Measurements from ENCODE around the gene SESN1. TPM values are rescaled to one million over a fixed set of nuclear protein-coding genes. Genes with fewer than 3 reads are reported as not detected.

SESN1 gene
- total RNA-seq, 1 experiment from 2014 or later, result 17.5 TPM

DNA sequence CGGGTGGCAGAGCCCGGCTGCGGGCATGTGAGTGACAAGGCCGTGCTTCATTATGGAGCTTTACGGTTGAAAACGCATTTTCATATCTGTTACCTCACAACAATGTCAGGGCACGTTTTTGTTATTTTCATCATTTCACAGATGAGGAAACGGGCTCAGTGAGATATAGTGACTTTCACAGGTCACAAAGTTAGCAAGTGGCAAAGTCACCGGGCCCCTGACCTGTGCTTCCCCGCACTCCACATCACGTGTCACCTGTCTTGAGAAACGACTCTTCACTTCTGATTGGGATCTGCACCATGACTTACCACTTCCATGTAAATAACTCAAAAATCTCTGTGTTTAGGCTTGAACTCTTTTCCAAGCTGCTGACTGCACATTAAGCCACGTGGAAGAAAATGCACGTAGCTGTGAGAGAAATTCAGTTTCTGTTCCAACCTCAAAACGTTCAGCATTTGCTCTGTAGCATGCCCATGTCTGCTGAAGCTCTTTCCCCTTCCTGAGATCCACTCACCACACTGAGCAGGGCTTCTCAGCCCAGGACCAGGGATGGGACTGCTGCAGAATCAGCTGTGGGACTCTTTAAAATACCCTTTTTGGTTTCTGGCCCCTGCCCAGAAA, 139.2 kb downstream of the SESN1 start:
- Histone ChIP-seq H3K27me3 (ENCODE audit: insufficient read depth, low read length) (no peaks in the 10 kb centered on the region), H2BK15ac (ENCODE audit: low read depth, low read length) (no peak overlapping the region), H3K56ac (ENCODE audit: insufficient read length, low read depth, low read length) (no peak overlapping the region), H4K91ac (ENCODE audit: insufficient read length, low read depth, low read length) (no peak overlapping the region), H2BK20ac (ENCODE audit: low read depth, low read length, poor library complexity, severe bottlenecking) (no peak overlapping the region), H3K23ac (ENCODE audit: insufficient read length, low read depth, low read length) (no peak overlapping the region), H3T11ph (ENCODE audit: low read length) (no peak overlapping the region), H4K8ac (replicated peaks; ENCODE audit: insufficient read length, low read depth, low read length) (no peak overlapping the region), H4K5ac (ENCODE audit: insufficient read length, low read depth, low read length) (no peak overlapping the region), H2BK12ac (ENCODE audit: insufficient read length, low read depth, low read length) (no peak overlapping the region), H2BK5ac (ENCODE audit: insufficient read length, low read length) (no peak overlapping the region), H2AFZ (ENCODE audit: low read length) (no peak overlapping the region), H4K20me1 (ENCODE audit: control insufficient read depth, insufficient read depth, insufficient read length) (no peaks in the 10 kb centered on the region), H2BK120ac (ENCODE audit: low read depth, low read length, poor library complexity, severe bottlenecking) (no peak overlapping the region), H3K4ac (ENCODE audit: low read depth, low read length) (no peak overlapping the region), H3K79me1 (ENCODE audit: insufficient read depth, low read depth, low read length, poor library complexity, severe bottlenecking) (no peaks in the 10 kb centered on the region), H3K79me2 (ENCODE audit: insufficient read depth, low read length) (no peaks in the 10 kb centered on the region), H3K27ac (ENCODE audit: insufficient read length, low read depth, low read length) (no peak overlapping the region), H3K4me2 (ENCODE audit: insufficient read depth, insufficient read length, low read length) (no peak overlapping the region), H3K18ac (ENCODE audit: insufficient read length, low read depth, low read length) (no peak overlapping the region), H3K9ac (ENCODE audit: extremely low read depth, insufficient read length, low read length) (no peak overlapping the region), H2AK5ac (ENCODE audit: insufficient read length, low read length) (no peak overlapping the region), H3K23me2 (ENCODE audit: insufficient read length, low read depth, low read length, poor library complexity, severe bottlenecking) (no peaks in the 10 kb centered on the region), H3K9me3 (ENCODE audit: control insufficient read depth, low read depth, low read length) (no peaks in the 10 kb centered on the region), H3K4me1 (ENCODE audit: insufficient read depth, low read length) (no peaks in the 10 kb centered on the region), H3K14ac (ENCODE audit: insufficient read depth, low read length) (no peak overlapping the region)
- H3K4me1 Mint-ChIP-seq, result no peaks in the 10 kb centered on the region; a peak in 1 of 4 replicates
- no CpG with 5 or more reads among the region's 15 CpGs for WGBS (ENCODE audit: extremely low coverage, insufficient read length, low lambda C conversion rate)
- peak overlapping the region in 1 of 3 experiments; percentile 42; a peak in 1 of 7 replicates for H3K27ac Mint-ChIP-seq
- H3K4me3 Mint-ChIP-seq, result no peak overlapping the region
- no peaks in the 10 kb centered on the region; the same call in 1 of the 2 replicates for H3K27me3 Mint-ChIP-seq (ENCODE audit: low read depth)
- H3K9me3 Mint-ChIP-seq, result no peaks in the 10 kb centered on the region
- DNase-seq, result no peak
- no peaks in the 10 kb centered on the region for H3K36me3 Mint-ChIP-seq (ENCODE audit: insufficient read depth in 1 of 3, low read depth in 3 of 3)
- TF ChIP-seq, protein P1, sequence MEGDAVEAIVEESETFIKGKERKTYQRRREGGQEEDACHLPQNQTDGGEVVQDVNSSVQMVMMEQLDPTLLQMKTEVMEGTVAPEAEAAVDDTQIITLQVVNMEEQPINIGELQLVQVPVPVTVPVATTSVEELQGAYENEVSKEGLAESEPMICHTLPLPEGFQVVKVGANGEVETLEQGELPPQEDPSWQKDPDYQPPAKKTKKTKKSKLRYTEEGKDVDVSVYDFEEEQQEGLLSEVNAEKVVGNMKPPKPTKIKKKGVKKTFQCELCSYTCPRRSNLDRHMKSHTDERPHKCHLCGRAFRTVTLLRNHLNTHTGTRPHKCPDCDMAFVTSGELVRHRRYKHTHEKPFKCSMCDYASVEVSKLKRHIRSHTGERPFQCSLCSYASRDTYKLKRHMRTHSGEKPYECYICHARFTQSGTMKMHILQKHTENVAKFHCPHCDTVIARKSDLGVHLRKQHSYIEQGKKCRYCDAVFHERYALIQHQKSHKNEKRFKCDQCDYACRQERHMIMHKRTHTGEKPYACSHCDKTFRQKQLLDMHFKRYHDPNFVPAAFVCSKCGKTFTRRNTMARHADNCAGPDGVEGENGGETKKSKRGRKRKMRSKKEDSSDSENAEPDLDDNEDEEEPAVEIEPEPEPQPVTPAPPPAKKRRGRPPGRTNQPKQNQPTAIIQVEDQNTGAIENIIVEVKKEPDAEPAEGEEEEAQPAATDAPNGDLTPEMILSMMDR (conservative IDR thresholded peaks at IDR 0.05), result no peak

All from H9 (cell line).